Stimulated activated CD4-positive, alpha-beta T cell treated with anti-CD3 and anti-CD28 coated beads, Interleukin-2, amount 100 ng/mL, for 24 hours (primary cell): Measurements from ENCODE around the gene ZNF791.
A peak's percentile ranks its signal among the peaks of the same experiment; 100 is the strongest.
"Not testable (repeated sequence)": the region's sequence is repeated elsewhere in the genome, so short reads cannot be mapped to it uniquely, and the experiment has no call there.

ENCODE experiments used
- DNase-seq, 2 donors: peaks; one replicate each; pipeline ENCODE4 v3.0.0-alpha.2; 2020

ZNF791 gene

GRCh38 chr19:12610540-12611360 lies at the start of gene ZNF791, which contains the start of gene ZNF490:
Gene ZNF791, plus strand, starts transcription at chr19:12610920. Its CDS starts 160 bp downstream, at chr19:12611080.
Gene ZNF490, minus strand, starts transcription at chr19:12610813. Its CDS starts 133 bp downstream, at chr19:12610680.
- peak; percentile 97 to 98 for DNase-seq

DNA sequence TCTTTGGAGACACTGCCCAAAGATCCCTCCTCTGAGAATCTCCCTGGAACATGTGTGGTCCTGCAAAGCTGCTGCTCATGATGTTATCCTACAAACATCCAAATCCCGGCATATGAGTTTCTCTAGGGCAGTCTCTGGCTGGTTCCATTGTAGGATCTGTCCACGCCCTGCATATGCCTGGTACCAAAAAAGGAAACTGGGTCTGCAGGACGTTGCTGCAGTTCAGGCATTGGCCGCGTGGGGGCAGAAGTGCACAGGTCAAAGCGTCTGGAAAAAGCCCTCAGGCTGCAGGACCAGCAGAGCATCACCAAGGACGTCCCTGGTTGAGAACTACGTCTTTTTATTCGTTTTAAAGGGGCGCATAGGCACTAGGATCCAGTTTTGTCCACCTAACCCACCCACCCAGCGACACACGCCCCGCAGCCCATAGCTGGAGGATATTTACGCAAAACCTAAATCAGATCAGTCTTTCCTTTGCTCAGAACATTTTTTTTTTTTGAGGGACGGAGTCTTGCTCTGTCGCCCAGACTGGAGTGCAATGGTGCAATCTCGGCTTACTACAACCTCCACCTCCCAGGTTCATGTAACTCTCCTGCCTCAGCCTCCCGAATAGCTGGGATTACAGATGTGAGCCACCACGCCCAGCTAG lies 46.6 kb upstream of the ZNF791 start:
- peak; percentile 96 to 97 for DNase-seq

- not testable (repeated sequence) for DNase-seq
Measured at GRCh38 chr19:12566380-12566779, 44.3 kb upstream of the ZNF791 start.

GRCh38 chr19:12567951-12568350 lies 42.8 kb upstream of the ZNF791 start:
- DNase-seq = no peak

DNA sequence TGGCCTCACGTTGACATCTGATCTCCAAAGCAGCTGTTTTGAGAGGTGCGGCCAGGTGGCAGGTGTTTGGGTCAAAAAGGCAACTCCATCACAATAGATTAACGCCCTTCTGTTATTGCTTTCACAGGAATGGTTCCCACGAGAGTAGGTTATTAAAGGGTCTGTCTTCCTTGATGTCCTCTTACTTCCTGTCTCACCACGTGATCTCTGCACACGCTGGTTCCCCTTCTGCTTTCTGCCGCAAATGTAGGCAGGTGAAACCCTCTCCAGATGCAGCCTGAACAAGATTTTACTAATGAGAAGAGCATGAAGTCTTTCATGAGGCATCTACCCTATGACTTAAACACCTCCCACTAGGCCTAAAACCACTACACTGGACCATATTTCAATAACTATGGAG lies 36.7 kb upstream of the ZNF791 start:
- DNase-seq = no peak

- no peak for DNase-seq
Measured at GRCh38 chr19:12578641-12579040, 32.1 kb upstream of the ZNF791 start.

DNA sequence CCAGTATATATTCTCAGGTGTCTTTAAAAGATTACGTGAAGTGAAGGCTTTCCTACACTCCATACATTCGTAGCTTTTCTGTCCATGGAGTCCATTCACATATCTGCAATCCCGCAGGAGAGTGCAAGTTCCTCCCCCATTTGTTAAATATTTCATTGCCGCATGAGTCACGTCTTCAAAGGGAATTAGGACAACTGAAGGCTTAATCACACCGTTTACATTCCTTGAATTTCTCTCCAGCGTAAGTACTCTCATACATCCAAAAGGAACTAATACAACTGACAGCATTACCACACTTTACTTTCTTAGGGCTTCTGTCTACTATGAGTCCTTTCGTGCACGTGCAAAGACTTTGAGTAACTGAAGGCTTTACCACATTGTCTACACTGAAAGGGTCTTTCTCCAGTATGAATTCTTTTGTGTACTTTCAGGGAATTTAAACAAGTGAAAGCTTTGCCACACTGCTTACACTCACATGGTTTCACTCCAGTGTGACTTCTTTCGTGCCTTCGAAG lies 30.5 kb upstream of the ZNF791 start:
- no peak for DNase-seq

DNA sequence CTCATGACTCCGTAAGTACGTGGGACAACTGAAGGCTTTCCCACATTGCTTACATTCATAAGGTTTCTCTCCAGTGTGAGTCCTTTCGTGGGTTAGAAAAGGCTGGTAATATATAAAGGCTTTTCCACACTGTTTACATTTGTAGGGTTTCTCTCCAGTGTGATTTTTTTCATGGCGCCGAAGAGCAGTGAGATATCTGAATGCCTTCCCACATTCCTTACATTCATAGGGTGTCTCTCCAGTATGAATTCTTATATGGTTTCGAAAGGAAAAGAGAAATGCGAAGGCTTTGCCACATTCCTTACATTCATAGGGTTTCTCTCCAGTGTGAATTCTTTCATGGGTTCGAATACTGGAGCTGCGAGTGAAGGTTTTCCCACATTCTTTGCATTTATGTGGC lies 29.6 kb upstream of the ZNF791 start:
- no peak for DNase-seq

DNA sequence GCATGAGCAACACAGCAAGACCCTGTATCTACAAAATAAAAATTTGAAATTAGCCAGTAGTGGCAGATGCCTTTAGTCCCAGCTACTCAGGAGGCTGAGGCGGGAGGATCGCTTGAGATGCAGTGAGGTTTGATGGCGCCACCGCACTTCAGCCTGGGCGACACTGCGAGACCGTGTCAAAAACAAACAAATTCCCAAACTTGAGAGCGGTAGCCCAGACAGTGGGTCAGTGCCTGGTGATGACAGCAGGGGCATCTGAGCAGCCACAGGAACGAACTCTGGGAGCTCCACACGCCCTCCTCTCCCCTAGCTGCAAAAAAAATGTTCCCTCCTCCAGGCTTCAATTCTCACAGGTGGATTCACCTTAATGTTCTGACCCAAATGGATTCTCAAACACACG lies 14.2 kb upstream of the ZNF791 start:
- no peak for DNase-seq

DNA sequence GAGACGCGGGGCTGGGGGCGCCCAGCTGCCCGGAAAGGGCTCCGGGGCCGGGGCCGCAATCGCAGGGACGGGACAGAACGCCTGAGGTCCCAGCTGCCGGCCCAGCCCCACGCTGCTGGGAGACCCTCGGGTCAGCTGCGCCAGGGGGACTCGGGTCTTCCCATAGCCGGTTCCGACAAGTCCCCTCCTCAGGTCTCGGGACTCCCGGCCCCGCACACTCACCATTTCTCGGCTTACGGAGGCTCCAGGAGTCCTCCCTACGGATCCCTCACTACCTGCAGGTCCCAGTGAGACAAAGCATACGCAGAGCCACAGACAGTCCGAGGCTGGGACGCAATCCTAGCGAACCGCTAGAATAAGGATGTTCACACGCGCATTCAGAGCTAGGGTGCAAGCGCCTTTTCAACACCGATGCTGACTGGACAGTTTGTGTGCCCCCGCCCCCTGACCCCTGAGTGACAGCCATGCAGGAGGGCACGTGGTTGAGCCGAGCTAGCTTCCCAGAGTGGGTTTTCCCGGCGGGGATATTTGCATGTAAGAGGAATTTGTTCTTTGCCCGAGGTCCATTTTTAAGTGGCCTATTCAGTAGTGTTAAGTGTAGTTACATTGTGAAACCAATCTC lies 13.7 kb upstream of the ZNF791 start:
- DNase-seq = no peak

DNA sequence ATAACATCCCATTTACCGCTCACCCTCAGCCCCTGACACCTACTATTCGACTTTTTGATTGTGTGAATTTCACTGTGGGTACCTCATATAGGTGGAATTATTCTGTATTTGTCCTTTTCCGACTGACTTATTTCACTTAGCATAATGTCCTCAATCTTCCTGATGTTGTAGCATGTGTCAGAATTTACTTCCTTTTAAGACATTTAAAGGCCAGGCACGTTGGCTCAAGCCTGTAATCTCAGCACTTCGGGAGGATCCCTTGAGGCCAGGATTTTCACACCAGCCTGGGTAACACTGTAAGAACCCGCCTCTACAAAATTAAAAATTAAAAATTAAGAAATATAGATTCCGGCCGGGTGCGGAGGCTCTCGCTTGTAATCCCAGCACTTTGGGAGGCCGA lies 13.1 kb upstream of the ZNF791 start:
- no peak for DNase-seq

DNA sequence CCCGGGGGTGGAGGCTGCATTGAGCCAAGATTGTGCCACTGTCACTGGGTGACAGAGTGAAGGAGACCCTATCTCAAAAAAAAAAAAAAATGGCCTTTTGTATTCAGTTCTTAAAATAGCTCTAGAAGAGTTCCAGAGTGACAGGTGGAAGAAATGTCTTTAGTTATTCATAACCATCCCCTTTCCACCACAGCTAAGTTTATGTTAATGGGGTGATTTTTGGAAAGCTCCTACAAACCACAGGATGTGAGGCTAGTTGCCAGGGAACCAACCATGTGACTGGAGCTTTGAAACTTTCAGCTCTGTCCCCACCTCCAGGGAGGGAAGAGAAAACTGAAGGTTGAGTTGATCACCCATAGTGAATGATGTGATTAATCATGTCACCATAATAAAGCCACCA lies 7.0 kb upstream of the ZNF791 start:
- peak; percentile 55 to 66 for DNase-seq

- no peak for DNase-seq
Measured at GRCh38 chr19:12606796-12607195, 3.9 kb upstream of the ZNF791 start.

DNA sequence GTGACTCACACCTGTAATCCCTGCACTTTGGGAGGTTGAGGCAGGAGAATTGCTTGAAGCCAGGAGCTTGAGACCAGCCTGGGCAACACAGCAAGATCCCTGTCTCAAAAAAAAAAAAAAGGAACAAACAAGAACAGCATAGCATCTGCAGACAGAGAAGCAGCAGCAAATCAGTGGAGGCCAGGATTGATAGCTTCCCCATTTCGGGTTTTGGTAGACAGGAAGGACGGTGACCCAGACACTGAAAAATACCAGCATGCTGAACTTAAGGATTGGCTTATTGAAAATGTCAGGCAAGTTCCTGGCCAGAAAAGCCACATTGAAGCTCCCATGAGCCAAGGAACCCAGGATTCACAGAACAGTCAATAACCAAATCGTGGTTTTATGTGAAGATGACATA lies 3.1 kb upstream of the ZNF791 start:
- DNase-seq = no peak

- no peak for DNase-seq
Measured at GRCh38 chr19:12611361-12611699, 610 bp downstream of the ZNF791 start.

DNA sequence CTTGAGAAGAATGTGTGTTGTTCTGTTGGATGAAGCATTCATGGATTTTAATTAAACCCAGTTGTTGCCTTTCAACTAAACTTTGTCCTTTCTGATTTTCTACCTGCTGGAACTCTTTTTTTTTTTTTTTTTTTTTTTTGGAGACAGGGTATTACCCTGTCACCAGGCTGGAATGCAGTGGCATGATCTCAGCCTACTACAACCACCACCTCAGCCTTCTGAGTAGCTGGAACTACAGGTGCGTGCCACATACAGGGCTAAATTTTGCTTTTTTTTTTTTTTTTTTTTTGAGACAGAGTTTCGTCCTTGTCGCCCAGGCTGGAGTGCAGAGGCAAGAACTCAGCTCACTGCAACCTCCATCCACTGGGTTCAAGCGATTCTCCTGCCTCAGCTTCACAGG lies 6.9 kb downstream of the ZNF791 start:
- no peak for DNase-seq

GRCh38 chr19:12621253-12622024 lies 10.7 kb downstream of the ZNF791 start:
- DNase-seq = not testable (repeated sequence)

- no peak for DNase-seq
Measured at GRCh38 chr19:12623361-12624031, 12.8 kb downstream of the ZNF791 start.

DNA sequence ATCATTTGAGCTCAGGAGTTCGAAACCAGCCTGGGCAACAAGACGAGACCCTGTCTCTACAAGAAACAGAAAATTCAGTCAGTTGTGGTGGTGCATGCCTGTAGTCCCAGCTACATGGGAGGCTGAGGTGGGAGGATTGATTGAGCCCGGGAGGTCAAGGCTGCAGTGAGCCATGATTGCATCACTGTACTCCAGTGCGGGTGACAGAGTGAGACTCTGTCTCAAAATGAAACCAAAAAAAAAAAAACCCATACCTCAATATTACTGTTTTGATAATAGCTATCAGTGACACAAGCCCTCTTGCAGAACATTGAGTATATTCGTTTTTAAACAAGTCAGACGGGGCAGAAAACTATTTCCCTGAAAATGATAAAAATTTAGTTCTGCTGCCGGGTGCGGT lies 16.2 kb downstream of the ZNF791 start:
- DNase-seq = no peak

DNA sequence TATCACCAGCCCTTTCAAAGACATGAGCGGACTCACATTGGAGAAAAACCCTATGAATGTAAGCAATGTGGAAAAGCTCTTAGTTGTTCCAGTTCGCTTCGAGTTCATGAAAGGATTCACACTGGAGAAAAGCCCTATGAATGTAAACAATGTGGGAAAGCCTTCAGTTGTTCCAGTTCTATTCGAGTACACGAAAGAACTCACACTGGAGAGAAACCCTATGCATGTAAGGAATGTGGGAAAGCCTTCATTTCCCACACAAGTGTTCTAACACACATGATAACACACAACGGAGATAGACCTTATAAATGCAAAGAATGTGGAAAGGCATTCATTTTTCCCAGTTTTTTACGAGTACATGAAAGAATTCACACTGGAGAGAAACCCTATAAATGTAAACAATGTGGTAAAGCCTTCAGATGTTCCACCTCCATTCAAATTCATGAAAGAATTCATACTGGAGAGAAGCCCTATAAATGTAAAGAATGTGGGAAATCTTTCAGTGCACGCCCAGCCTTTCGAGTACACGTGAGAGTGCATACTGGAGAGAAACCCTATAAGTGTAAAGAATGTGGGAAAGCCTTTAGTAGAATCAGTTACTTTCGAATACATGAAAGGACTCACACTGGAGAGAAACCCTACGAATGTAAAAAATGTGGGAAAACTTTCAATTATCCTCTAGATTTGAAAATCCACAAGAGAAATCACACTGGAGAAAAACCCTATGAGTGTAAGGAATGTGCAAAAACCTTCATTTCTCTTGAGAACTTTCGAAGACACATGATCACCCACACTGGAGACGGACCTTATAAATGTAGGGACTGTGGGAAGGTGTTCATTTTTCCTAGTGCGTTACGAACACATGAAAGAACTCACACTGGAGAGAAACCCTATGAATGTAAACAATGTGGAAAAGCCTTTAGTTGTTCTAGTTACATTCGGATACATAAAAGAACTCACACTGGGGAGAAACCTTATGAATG lies 17.6 kb downstream of the ZNF791 start:
- DNase-seq = no peak

DNA sequence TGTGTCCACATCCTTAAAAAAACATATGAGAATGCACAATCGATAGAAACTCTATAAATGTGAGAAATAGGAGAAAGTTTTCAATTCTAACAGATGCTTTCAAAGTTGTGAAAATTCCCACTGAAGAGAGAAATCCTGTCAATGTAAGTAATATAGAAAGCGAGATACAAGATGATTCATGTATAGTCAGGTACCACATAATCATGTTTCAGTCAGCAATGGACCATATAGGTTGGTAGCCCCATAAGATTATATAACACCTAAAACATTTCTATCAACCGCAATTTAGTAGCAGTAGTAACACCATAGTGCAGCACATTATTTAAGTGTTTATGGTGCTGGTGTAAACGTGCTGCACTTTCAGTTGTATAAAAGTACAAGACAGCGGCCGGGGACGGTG lies 18.5 kb downstream of the ZNF791 start:
- DNase-seq = no peak
